Stimulated activated naive CD8-positive, alpha-beta T cell treated with anti-CD3 and anti-CD28 coated beads, Interleukin-15, amount 100 ng/mL, for 72 hours (primary cell): ENCODE measurements around the gene WASHC2A.
A peak's percentile ranks its signal among the peaks of the same experiment; 100 is the strongest.
"Not testable (repeated sequence)": the region's sequence is repeated elsewhere in the genome, so short reads cannot be mapped to it uniquely, and the experiment has no call there.

ENCODE experiments used
- ATAC-seq: fragments of 150-1000 bp; cut with Tn5 transposase; 2 replicates; pipeline ENCODE4 v1.10.0; 2021; ENCODE audit warnings: mild to moderate bottlenecking, moderate library complexity
- DNase-seq, 2 donors: peaks; one replicate each; pipeline ENCODE4 v3.0.0; 2021 to 2022
- H3K27ac Mint-ChIP-seq, 2 donors: one replicate each; pipeline ENCODE4 v1.8.0; 2022; ENCODE audit warnings: mild to moderate bottlenecking in 2 of 2, mixed read lengths in 2 of 2, moderate library complexity in 2 of 2
- H3K27me3 Mint-ChIP-seq: one replicate; pipeline ENCODE4 v1.8.0; 2022; ENCODE audit warnings: mixed read lengths
- H3K4me1 Mint-ChIP-seq: one replicate; pipeline ENCODE4 v1.8.0; 2022; ENCODE audit warnings: mild to moderate bottlenecking, mixed read lengths
- H3K4me3 Mint-ChIP-seq, 2 donors: one replicate each; pipeline ENCODE4 v1.8.0; 2022; ENCODE audit warnings: mild to moderate bottlenecking in 2 of 2, mixed read lengths in 2 of 2, moderate library complexity in 1 of 2
- H3K9me3 Mint-ChIP-seq, 2 donors: one replicate each; pipeline ENCODE4 v1.8.0; 2022; ENCODE audit warnings: mixed read lengths in 2 of 2

The WASHC2A gene

DNA sequence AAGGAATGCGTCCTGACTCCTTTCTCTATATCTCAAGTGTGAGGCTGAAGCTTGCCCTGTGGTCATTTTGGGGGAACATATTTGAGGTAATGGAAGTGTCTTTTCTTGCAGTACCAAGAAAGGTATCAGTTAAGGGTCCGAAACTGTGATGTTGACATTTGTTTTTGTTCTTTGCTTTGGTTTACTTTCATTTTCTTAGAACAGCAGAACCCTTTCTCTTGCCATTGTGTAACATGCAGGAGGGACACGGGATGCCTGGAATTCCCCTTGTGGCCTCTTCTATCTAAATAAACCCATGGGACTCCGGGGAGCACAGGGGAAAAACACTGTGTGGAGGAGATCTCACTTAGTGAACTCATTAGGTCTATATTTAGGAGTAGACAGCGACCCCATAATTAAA lies 34.5 kb downstream of the WASHC2A start:
- peak overlapping the region in 1 of 2 donors; percentile 57 for H3K27ac Mint-ChIP-seq
- not testable (repeated sequence) for H3K27me3 Mint-ChIP-seq, H3K9me3 Mint-ChIP-seq, ATAC-seq, H3K4me1 Mint-ChIP-seq, DNase-seq, H3K4me3 Mint-ChIP-seq

DNA sequence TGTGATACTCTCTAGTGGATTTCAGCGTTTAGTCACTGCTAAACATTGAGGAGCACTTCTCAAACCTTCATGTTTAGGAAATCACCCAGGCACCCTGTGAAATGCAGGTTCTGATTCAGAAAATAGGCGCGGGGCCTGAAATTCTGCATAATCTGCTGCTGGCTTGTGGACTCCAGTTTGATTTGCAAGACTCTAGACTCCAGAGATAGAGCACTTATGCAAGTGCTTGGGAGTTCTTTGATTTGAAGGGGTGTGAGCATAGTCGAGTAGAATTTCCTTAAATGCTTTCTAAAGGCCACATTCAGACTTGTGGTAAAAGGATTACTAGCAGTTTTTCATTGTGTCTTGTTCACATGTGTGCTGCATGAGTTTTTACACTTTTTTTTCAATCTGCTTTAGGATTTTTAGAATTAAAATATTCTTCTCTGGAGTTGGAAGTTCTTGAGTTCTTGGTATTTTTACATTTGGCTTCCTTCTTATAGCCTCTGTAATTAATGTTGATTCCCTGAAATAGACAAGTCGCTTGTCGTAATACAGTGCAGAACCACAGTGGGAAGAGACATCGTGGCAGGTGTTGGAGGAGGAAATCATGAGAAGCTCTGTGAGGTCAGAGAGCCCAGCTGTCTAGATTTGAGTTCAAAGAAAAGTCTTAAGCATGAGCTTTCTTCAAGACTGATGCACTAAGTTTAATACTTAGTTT lies 41.4 kb downstream of the WASHC2A start:
- H3K27ac Mint-ChIP-seq, ATAC-seq, H3K27me3 Mint-ChIP-seq, H3K4me1 Mint-ChIP-seq, DNase-seq, H3K9me3 Mint-ChIP-seq, H3K4me3 Mint-ChIP-seq: not testable (repeated sequence)

DNA sequence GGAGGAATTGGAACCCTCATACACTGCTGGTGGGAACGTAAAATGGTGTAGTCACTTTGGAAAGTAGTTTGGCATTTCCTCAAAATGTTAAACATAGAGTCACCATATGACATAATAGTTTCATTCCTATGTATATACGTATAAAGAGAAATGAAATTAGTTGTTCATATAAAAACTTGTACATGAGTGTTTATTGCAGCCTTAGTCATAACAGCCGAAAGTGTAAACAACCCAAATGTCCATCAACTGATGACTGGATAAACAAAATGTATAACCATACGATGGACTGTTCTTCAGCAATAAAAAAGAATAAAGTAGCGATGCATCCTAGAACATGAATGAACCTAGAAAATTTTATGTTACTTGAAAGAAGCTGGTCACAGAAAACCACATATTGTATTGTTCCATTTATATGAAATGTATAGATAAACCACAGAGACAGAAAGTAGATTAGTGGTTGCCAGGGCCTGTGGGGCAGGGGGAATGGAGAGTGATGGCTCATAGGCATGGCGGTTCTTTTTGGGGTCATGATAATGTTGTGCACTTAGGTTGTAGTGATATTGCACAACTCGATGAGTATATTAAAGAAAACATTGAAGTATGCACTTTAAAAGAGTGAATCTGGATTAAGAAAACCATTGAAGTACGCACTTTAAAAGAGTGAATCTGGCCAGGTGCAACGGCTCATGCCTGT lies 44.8 kb downstream of the WASHC2A start:
- not testable (repeated sequence) for H3K27me3 Mint-ChIP-seq, H3K4me3 Mint-ChIP-seq, H3K27ac Mint-ChIP-seq, H3K4me1 Mint-ChIP-seq, ATAC-seq, H3K9me3 Mint-ChIP-seq, DNase-seq

DNA sequence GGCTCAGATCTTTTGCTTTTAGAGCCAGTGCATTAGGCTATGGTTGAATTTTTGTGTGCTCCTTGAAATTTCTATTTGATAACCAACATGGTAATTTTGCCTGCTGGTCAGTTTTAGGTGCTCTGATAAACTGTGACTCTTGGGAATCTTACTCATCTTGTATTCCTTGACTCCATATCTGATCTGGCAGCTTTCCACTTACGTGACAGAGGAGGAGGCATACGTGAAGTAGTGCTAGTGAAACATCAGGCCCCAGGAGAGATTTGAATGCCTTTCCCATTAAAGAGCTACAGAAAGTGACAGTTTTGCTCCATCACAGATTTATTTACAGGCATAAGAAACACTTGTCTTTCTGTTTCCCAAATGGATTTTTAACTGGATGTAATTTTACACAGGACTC lies 59.0 kb downstream of the WASHC2A start:
- H3K27me3 Mint-ChIP-seq, DNase-seq, H3K9me3 Mint-ChIP-seq, H3K4me1 Mint-ChIP-seq, H3K4me3 Mint-ChIP-seq, ATAC-seq, H3K27ac Mint-ChIP-seq: not testable (repeated sequence)

DNA sequence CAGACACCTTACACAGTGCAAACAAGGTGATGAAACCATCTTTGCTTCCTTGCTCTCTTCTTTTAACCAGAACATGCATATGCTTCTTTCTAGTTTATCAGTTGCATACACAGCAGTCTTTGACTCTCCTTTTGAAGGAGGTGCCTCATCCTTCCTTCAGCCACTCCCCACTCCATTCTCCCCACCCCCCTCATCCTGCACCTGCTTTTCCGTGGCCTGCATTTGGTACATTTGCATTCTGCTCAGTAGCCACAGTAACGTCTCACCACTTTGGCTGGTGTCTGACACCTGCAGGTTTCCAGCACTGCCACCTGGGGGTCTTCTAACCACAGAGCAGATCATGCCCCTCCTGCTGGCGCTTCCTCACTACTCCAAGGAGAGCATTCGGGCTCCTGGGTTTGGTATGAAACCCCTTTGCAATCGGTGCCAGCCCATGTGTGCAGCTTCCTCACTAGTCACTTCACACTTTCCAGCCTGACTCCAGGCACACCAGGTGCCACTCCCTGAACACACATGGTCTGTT lies 60.1 kb downstream of the WASHC2A start:
- not testable (repeated sequence) for H3K27ac Mint-ChIP-seq, H3K9me3 Mint-ChIP-seq

DNA sequence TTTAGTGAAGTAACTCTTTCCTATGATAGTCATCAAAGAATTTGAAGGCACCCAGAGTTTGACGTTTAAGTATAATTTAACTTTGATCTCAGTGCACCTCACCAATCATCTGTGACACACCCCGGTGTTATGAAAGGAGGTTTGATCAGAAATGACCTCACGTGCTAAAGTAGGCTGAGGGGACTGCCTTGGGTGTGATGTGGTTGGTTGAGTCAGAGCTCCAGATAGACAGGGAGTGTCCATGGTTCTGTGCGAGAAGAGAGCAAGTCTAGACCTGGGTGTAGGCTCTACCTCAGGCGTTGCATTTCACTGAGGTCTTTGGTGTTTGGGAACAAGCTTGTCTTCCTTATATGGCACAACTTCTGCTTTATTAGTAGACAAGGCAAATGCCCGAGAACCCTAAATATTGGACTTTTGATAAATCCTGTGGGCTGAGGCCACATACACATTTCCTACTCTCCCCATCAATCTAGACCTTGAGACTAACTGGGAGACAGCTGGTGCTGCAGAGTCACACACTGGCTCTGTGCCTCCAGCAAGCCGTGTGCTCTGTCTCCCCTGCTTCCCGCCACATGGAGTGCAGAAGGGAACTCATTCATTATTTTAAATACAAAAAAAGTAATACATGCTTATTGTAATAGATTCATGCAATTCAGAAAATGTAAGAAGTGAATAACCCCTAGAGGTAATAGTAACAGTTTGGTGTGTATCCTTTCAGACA lies 63.7 kb downstream of the WASHC2A start:
- H3K9me3 Mint-ChIP-seq, H3K4me3 Mint-ChIP-seq, DNase-seq, H3K4me1 Mint-ChIP-seq, ATAC-seq, H3K27ac Mint-ChIP-seq, H3K27me3 Mint-ChIP-seq: not testable (repeated sequence)

More for the DNA sequence above, 60.1 kb downstream of the WASHC2A start:
- not testable (repeated sequence) for DNase-seq, H3K4me3 Mint-ChIP-seq, H3K4me1 Mint-ChIP-seq, ATAC-seq, H3K27me3 Mint-ChIP-seq

DNA sequence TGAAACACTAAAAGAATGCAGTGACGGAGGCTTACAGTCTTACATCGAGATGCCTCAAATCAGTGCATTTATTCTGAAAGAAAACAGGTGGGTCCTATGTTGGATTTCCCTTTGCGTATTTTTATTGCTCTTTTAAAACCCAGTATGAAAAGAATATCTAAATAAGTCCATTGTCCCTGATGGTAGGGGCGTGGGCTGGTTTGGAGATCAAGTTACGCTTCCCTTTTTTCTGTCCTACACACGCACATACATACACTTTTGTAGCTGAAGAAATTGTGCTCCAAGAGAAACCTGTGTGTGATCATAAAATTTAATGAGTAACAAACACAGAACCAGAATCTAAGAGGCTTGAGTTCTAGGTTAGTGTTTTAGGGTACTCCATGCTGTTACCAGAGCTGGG lies 64.6 kb downstream of the WASHC2A start:
- DNase-seq, H3K4me3 Mint-ChIP-seq, H3K9me3 Mint-ChIP-seq, H3K27me3 Mint-ChIP-seq, ATAC-seq, H3K4me1 Mint-ChIP-seq, H3K27ac Mint-ChIP-seq: not testable (repeated sequence)

DNA sequence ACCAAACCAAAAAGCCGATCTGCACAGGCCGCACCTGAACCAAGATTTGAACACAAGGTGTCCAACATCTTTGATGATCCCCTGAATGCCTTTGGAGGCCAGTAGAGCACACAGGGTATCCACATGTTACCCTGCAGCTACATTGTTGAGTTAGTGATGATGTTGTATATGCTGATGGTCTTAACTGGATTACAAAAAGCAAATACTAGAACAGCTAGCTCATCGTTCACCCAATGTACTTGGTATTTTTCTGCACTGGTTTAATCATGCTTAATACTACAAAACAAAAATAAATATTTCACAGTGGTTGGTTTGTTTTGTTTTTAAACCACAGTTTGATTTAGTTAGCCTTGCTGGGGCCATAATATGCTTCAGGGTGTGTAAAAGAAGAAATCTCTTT lies 65.1 kb downstream of the WASHC2A start:
- ATAC-seq, DNase-seq, H3K4me1 Mint-ChIP-seq, H3K27ac Mint-ChIP-seq, H3K27me3 Mint-ChIP-seq, H3K4me3 Mint-ChIP-seq, H3K9me3 Mint-ChIP-seq: not testable (repeated sequence)

DNA sequence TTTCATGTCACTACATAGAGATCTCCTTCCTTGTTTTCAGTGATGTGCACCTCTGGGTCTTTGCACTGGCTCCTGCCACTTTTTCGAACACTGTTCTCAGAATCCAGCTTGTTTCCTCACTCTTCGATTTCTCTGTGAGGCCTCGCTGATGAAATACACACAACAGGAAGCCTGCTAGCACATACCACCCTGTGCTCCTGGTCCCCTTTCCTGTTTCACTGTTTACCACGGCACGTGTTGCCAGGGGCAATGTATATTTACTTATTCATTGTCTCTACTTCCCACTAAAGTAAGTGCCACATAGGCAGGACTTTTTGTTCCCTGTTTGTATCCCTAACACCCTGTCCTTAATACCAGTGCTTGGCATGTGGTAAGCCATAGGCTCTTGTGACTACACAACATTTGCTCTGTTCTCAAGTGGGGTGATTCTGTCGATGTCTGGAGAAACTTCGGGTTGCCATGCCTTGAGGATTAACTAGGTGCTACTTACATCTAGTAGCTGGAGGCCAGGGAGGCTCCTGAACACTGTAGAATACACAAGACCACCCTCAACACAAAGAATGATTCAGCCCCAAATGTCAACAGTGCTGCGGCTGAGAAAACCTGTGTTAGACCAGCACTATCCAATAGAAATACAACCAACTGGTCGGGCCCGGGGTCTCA lies 75.9 kb downstream of the WASHC2A start:
- ATAC-seq = peak; percentile 71
- H3K4me1 Mint-ChIP-seq, H3K27me3 Mint-ChIP-seq, H3K4me3 Mint-ChIP-seq, H3K9me3 Mint-ChIP-seq: not testable (repeated sequence)
- peak overlapping the region; percentile 65 to 82 for H3K27ac Mint-ChIP-seq
- peak in 1 of 2 donors; percentile 31 for DNase-seq

DNA sequence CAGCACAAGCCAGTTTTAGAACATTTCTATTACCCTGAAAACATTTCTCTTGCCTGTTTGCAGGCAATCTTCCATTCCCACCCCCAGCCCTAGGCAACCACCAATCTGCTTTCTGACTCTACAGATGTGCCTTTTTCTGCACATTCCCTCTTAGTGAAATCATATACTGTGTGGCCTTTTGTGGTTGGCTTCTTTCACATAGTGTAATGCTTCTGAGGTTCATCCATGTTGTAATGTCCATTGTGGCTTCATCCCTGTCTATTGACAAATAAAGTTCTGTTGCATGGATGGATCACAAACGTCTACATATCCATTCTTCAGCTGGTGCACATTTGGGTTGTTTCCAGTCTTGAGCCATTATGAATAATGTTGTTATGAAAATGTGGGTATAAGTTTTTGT lies 77.8 kb downstream of the WASHC2A start:
- not testable (repeated sequence) for H3K27ac Mint-ChIP-seq, H3K4me1 Mint-ChIP-seq, DNase-seq

DNA sequence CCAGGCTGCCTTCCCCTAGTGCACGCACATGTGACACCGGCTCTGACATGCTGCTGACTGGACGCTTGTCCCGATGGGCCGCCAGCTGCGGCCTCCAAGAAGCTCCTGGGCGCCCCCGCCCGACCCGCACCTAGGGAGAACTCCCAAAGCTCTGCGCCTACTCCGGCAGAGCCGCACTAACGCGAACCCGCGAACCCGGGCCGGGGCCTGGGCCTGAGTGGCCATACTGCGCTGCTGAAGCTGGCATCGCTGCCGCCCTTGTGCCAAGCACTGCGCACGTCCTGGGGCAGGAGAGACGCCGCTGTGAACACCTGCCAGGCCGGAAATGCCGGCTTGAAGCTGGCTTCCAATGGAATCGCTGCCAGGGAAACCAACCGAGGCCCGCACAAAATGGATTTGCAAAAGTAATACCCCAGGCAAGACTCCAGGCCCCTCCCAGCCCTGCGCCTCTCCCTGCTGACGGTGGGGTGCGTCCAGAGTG lies 85.1 kb downstream of the WASHC2A start:
- ATAC-seq (no peak), DNase-seq (no peak)
- H3K27me3 Mint-ChIP-seq = peaks cover 33% of the 10 kb centered on the region
- H3K9me3 Mint-ChIP-seq = no peaks in the 10 kb centered on the region
- H3K27ac Mint-ChIP-seq = peak overlapping the region in 1 of 2 donors; percentile 67
- H3K4me3 Mint-ChIP-seq = no peak overlapping the region
- H3K4me1 Mint-ChIP-seq = no peaks in the 10 kb centered on the region

More for the DNA sequence above, 77.8 kb downstream of the WASHC2A start:
- H3K4me3 Mint-ChIP-seq, H3K27me3 Mint-ChIP-seq, H3K9me3 Mint-ChIP-seq, ATAC-seq: not testable (repeated sequence)

DNA sequence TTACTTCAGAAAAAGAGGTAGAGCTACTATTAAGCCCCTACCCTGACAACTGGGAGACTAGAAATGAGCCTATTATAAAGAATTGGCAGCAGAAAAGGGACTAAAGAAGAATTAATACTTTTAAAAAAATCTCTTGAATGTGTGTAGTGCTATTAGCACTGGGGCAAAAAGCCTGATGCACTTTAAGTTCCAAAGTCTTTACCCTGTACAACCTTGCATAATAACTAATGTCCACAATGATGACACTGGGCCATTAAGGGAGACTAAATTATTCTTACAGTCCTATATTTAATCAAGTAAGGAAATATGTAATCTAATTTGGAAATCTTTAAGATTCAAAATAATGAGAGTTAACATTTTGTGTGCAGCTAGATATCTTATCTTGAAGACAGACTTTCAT lies 90.1 kb downstream of the WASHC2A start:
- H3K4me3 Mint-ChIP-seq, H3K9me3 Mint-ChIP-seq, ATAC-seq, H3K4me1 Mint-ChIP-seq, DNase-seq, H3K27ac Mint-ChIP-seq: not testable (repeated sequence)
- H3K27me3 Mint-ChIP-seq = peaks cover 19% of the 10 kb centered on the region

DNA sequence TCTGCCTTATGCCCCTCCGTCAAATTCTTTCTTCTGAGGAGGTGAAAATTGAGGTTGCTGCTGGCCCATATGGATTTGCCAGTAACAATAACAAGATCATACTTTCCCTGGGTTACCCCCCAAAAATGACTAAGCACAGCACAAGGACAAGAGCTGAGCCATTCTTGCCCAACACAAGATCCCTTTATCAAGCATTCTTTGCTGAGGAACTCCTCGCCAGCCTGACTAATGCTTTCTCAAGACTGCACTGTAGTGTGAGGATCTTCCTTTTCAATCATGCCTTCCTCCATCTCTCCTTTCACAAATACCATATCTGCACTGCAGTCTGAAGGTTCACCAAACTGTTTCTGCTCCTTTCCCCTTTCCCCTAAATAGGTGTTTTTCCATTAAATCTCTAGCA lies 92.1 kb downstream of the WASHC2A start:
- H3K4me3 Mint-ChIP-seq, H3K4me1 Mint-ChIP-seq, H3K9me3 Mint-ChIP-seq, H3K27ac Mint-ChIP-seq, DNase-seq, ATAC-seq: not testable (repeated sequence)
- H3K27me3 Mint-ChIP-seq = peaks cover 13% of the 10 kb centered on the region

DNA sequence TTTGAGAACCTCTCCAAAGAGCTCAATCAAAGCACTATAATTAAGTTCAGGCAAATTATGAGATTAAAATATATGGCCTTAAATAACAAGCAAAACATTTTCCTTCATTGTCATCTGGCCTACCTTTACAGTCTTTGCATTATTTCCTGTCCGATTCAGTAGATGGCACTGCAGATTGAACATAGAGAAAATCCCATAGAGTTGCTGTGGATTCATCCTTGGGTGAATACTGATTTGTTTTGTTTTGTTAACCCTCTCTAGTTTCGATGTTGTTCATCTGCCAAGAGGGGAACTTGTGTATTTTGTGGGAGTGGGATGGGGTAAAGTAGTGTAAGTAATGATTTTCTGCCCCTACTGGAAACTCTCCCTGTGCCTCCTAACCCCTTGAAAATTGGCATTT lies 97.3 kb downstream of the WASHC2A start:
- not testable (repeated sequence) for H3K4me3 Mint-ChIP-seq, ATAC-seq, DNase-seq, H3K27ac Mint-ChIP-seq, H3K27me3 Mint-ChIP-seq, H3K4me1 Mint-ChIP-seq, H3K9me3 Mint-ChIP-seq

DNA sequence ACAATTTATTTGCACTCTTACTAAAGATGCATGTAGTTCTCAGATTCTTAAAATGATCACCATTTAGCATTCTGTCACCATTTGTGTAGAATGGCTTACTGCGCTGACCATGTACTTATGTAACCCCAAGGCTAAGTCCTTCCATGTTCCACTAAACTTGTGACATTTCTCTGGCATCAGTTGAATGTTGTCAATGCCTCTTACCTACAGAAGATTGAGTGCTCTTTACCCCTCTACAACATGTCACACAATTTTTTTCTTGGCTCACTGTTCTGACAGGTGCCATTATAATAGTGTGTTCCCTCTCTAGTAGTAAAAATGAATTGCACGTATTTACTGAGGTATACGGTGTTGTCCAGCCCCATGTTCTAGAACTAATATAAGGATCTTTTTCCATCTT lies 100.1 kb downstream of the WASHC2A start:
- H3K9me3 Mint-ChIP-seq, H3K4me1 Mint-ChIP-seq, ATAC-seq, H3K4me3 Mint-ChIP-seq, DNase-seq, H3K27ac Mint-ChIP-seq: not testable (repeated sequence)
- H3K27me3 Mint-ChIP-seq = peaks cover 12% of the 10 kb centered on the region
